SK-N-SH (cell line): ENCODE measurements around the gene C1QTNF3. TPM values are rescaled to one million over a fixed set of nuclear protein-coding genes. Genes with fewer than 3 reads are reported as not detected.

ENCODE experiments used
- CTCF ChIA-PET: fragments of 300-600, 350-600 bp; formaldehyde crosslinking; extraction: SDS; loops from one replicate; lab custom pipeline; 2021; lab: Yijun Ruan, JAX
- POLR2A ChIA-PET: fragments of 350-600 bp; sonication (Branson Sonifier 250); formaldehyde crosslinking; extraction: SDS; loops from one replicate; lab custom pipeline; 2020; ENCODE audit warnings: antibody characterized with exemption, inconsistent platforms; lab: Yijun Ruan, JAX
- DNase-seq: peaks from one replicate; pipeline ENCODE4 v3.0.0; 2012
- H2AFZ ChIP-seq: fragments of 200-600 bp; sonication (generic); 2 replicates; pipeline ENCODE4 v1.8.1; 2016; ENCODE audit warnings: antibody characterized with exemption, mild to moderate bottlenecking, low read depth
- H3F3A ChIP-seq: fragments of 200-600 bp; sonication (generic); replicated peaks from 2 replicates; pipeline ENCODE3; 2016; ENCODE audit warnings: antibody characterized with exemption, mild to moderate bottlenecking; ENCODE audit not compliant: insufficient read depth
- H3K27ac ChIP-seq, 2 experiments: fragments of 200-500 bp in 1 of 2; fragments of 200-600 bp in 1 of 2; sonication (Bioruptor generic) in 1 of 2; sonication (generic), shearing (Covaris generic) in 1 of 2; 2 replicates each; pipeline versions ENCODE4 v1.5.1 to v1.6.1; 2014 to 2016; ENCODE audit warnings: low read depth in 2 of 2, inconsistent platforms in 1 of 2, low read length in 1 of 2, mild to moderate bottlenecking in 1 of 2, mixed read lengths in 1 of 2
- H3K27me3 ChIP-seq: fragments of 200-600 bp; sonication (generic), shearing (Covaris generic); 2 replicates; pipeline ENCODE4 v1.6.1; 2016; ENCODE audit warnings: mixed run types; ENCODE audit not compliant: insufficient read depth
- H3K36me3 ChIP-seq, 2 experiments: fragments of 200-500 bp in 1 of 2; fragments of 200-600 bp in 1 of 2; sonication (Bioruptor generic) in 1 of 2; sonication (generic) in 1 of 2; replicated peaks in 1 of 2; 2 replicates each; pipeline versions ENCODE3 to v1.5.1; 2014 to 2016; ENCODE audit warnings: low read length in 1 of 2, mild to moderate bottlenecking in 1 of 2; ENCODE audit not compliant: insufficient read depth in 2 of 2, control insufficient read depth in 1 of 2
- H3K4me1 ChIP-seq, 2 experiments: fragments of 200-500 bp in 1 of 2; fragments of 200-600 bp in 1 of 2; sonication (Bioruptor generic) in 1 of 2; sonication (generic), shearing (Covaris generic) in 1 of 2; 2 replicates each; pipeline versions ENCODE4 v1.5.1 to v1.6.1; 2014 to 2016; ENCODE audit warnings: low read depth in 1 of 2, low read length in 1 of 2, mixed run types in 1 of 2; ENCODE audit not compliant: insufficient read depth in 2 of 2, control insufficient read depth in 1 of 2
- H3K4me2 ChIP-seq: fragments of 200-600 bp; sonication (generic), shearing (Covaris generic); 2 replicates; pipeline ENCODE4 v1.6.1; 2017; ENCODE audit warnings: mixed run types
- H3K4me3 ChIP-seq, 2 experiments: fragments of 200-500 bp in 1 of 2; fragments of 200-600 bp in 1 of 2; sonication (Bioruptor generic) in 1 of 2; sonication (generic), shearing (Covaris generic) in 1 of 2; 2 replicates each; pipeline versions ENCODE4 v1.5.1 to v1.8.1; 2014 to 2016; ENCODE audit warnings: low read depth in 2 of 2, inconsistent platforms in 1 of 2, low read length in 1 of 2, mild to moderate bottlenecking in 1 of 2, mixed read lengths in 1 of 2, moderate library complexity in 1 of 2
- H3K79me2 ChIP-seq: fragments of 200-600 bp; sonication (generic); 2 replicates; pipeline ENCODE4 v1.8.1; 2017; ENCODE audit warnings: mild to moderate bottlenecking; ENCODE audit not compliant: insufficient read depth
- H3K9ac ChIP-seq: fragments of 200-600 bp; sonication (generic); 2 replicates; pipeline ENCODE4 v1.6.1; 2017; ENCODE audit warnings: mixed run types
- H3K9me2 ChIP-seq: fragments of 200-600 bp; sonication (generic); 2 replicates; pipeline ENCODE4 v1.6.1; 2017; ENCODE audit warnings: mixed run types
- H3K9me3 ChIP-seq: fragments of 200-600 bp; sonication (generic); 2 replicates; pipeline ENCODE4 v1.6.1; 2017; ENCODE audit warnings: mixed run types, mild to moderate bottlenecking, moderate library complexity
- H4K20me1 ChIP-seq: fragments of 200-600 bp; sonication (generic); 2 replicates; pipeline ENCODE4 v1.6.1; 2017; ENCODE audit warnings: mild to moderate bottlenecking, mixed run types; ENCODE audit not compliant: insufficient read depth
- CTCF ChIP-seq: fragments of 200-600 bp; sonication (generic); IDR thresholded peaks from 2 replicates; pipeline ENCODE4 v1.6.1; 2017; ENCODE audit warnings: antibody characterized with exemption, mild to moderate bottlenecking, moderate library complexity
- ELF1 ChIP-seq: IDR thresholded peaks from 2 replicates; pipeline ENCODE4 v1.4.0; 2012
- EP300 ChIP-seq, 2 experiments: IDR thresholded peaks; 2 replicates each; pipeline versions ENCODE4 v1.4.0 to v1.6.1; 2012; ENCODE audit warnings: borderline replicate concordance in 1 of 2, low read depth in 1 of 2, low read length in 1 of 2
- FOSL2 ChIP-seq: IDR thresholded peaks from 2 replicates; pipeline ENCODE4 v1.4.0; 2012; ENCODE audit warnings: low read depth, mild to moderate bottlenecking, moderate library complexity, borderline replicate concordance
- FOXM1 ChIP-seq: IDR thresholded peaks from 2 replicates; pipeline ENCODE4 v1.4.0; 2012; ENCODE audit warnings: low read depth, mild to moderate bottlenecking
- GABPA ChIP-seq: IDR thresholded peaks from 2 replicates; pipeline ENCODE4 v1.4.0; 2012; ENCODE audit warnings: low read depth, mild to moderate bottlenecking
- GATA2 ChIP-seq: sonication (generic); formaldehyde crosslinking; IDR thresholded peaks from 2 replicates; pipeline ENCODE4 v1.5.0; 2020; ENCODE audit warnings: mild to moderate bottlenecking, missing genetic modification reagents
- IRF3 ChIP-seq: fragments of 150-350 bp; IDR thresholded peaks from 2 replicates; pipeline ENCODE4 v1.6.1; 2016; ENCODE audit warnings: mild to moderate bottlenecking, low read depth, low read length
- JUND ChIP-seq: IDR thresholded peaks from 2 replicates; pipeline ENCODE4 v1.4.0; 2012
- MXI1 ChIP-seq: IDR thresholded peaks from 2 replicates; pipeline ENCODE4 v1.6.1; 2012; ENCODE audit warnings: mild to moderate bottlenecking, low read depth, low read length, improper control_type of control experiment
- RAD21 ChIP-seq: IDR thresholded peaks from 2 replicates; pipeline ENCODE4 v1.6.1; 2012; ENCODE audit warnings: mild to moderate bottlenecking, low read length
- RCOR1 ChIP-seq: fragments of 150-350 bp; IDR thresholded peaks from 2 replicates; pipeline ENCODE4 v1.6.1; 2017; ENCODE audit warnings: antibody characterized with exemption, low read length
- REST ChIP-seq: IDR thresholded peaks from 2 replicates; pipeline ENCODE4 v1.6.1; 2012; ENCODE audit warnings: mild to moderate bottlenecking, low read depth, low read length, moderate library complexity
- RXRA ChIP-seq: IDR thresholded peaks from 2 replicates; pipeline ENCODE4 v1.4.0; 2012; ENCODE audit warnings: low read depth, mild to moderate bottlenecking, borderline replicate concordance
- SIN3A ChIP-seq: IDR thresholded peaks from 2 replicates; pipeline ENCODE4 v1.6.1; 2012; ENCODE audit warnings: low read depth, mild to moderate bottlenecking, low read length, moderate library complexity, borderline replicate concordance
- SMC3 ChIP-seq: IDR thresholded peaks from 2 replicates; pipeline ENCODE4 v1.6.1; 2012; ENCODE audit warnings: low read depth, low read length, improper control_type of control experiment
- TAF1 ChIP-seq: IDR thresholded peaks from 2 replicates; pipeline ENCODE4 v1.6.1; 2012; ENCODE audit warnings: low read depth, mild to moderate bottlenecking, low read length, moderate library complexity, borderline replicate concordance
- WGBS: methylation state at CpG from one replicate; pipeline ENCODE4 v1.1.6; 2017; ENCODE audit warnings: low lambda C conversion rate; 5-methylcytosine and 5-hydroxymethylcytosine counted together
- polyA plus RNA-seq, 3 experiments: library from polyadenylated mRNA; depleted of rRNA; stranded (reverse); fragments of >200 nt; gene quantifications; 2 replicates each; pipeline ENCODE4 v1.2.3, GENCODE V29; 2012

Gene C1QTNF3
- polyA plus RNA-seq, 1 of the 3 experiments (the other 2 are of a cell fraction) = 1.5 TPM

- TF ChIP-seq JUND (no peak), FOSL2 (no peak)
These were observed 14.6 kb upstream of the C1QTNF3 start (continued) for GRCh38 chr5:34057569-34057968.

- H3K36me3 ChIP-seq = peaks cover 0 to 4% of the 10 kb centered on the region in 2 experiments
- WGBS = 95% methylated on average over 3 of the region's 3 CpGs
- CTCF ChIA-PET = no interaction called here
- no peak overlapping the region for H2AFZ ChIP-seq
- H3K4me3 ChIP-seq = no peak overlapping the region
- H3K27me3 ChIP-seq = no peaks in the 10 kb centered on the region
- POLR2A ChIA-PET = no interaction called here
- DNase-seq = no peak
- H3K27ac ChIP-seq = no peak overlapping the region
- no peaks in the 10 kb centered on the region for H3K79me2 ChIP-seq
- no peak overlapping the region for H3K4me2 ChIP-seq
- H3K9me2 ChIP-seq = no peaks in the 10 kb centered on the region
- H3K9me3 ChIP-seq = no peaks in the 10 kb centered on the region
- peaks cover 0 to 16% of the 10 kb centered on the region in 2 experiments; a peak in 3 of 4 replicates for H3K4me1 ChIP-seq
- no peaks in the 10 kb centered on the region for H4K20me1 ChIP-seq
- H3K9ac ChIP-seq = no peak overlapping the region
- peaks cover 13% of the 10 kb centered on the region for H3F3A ChIP-seq
- TF ChIP-seq FOSL2 (no peak), SMC3 (no peak), FOXM1 (no peak), CTCF (no peak), REST (no peak), SIN3A (no peak), GATA2 (no peak), ELF1 (no peak), TAF1 (no peak)
These were observed 14.1 kb upstream of the C1QTNF3 start for GRCh38 chr5:34057118-34057517.

- CTCF ChIA-PET = no interaction called here
- 64% methylated on average over 3 of the region's 3 CpGs for WGBS
These were observed 12.7 kb upstream of the C1QTNF3 start for GRCh38 chr5:34055667-34056066.

More at GRCh38 chr5:34055667-34056066, 12.7 kb upstream of the C1QTNF3 start:
- TF ChIP-seq GABPA (no peak), EP300 (IDR thresholded peaks at IDR 0.05; ENCODE audit: borderline replicate concordance in 1 of 2, low read depth in 1 of 2, low read length in 1 of 2) (peak in 1 of 2 experiments; percentile 17; a peak in 1 of 4 replicates), RCOR1 (peak; percentile 7; the same call in 1 of the 2 replicates), RXRA (no peak), SIN3A (no peak), MXI1 (0 out of 2 replicates have a peak, but pooled peaks have one; percentile 10), FOSL2 (no peak), RAD21 (no peak), IRF3 (no peak)
- H3K79me2 ChIP-seq = no peaks in the 10 kb centered on the region
- H3K27me3 ChIP-seq = no peaks in the 10 kb centered on the region
- no peak overlapping the region for H3K4me3 ChIP-seq
- H3F3A ChIP-seq = peaks cover 14% of the 10 kb centered on the region
- no peaks in the 10 kb centered on the region for H4K20me1 ChIP-seq
- peaks cover 0 to 9% of the 10 kb centered on the region in 2 experiments for H3K36me3 ChIP-seq
- H3K4me2 ChIP-seq = no peak overlapping the region
- H3K9ac ChIP-seq = no peak overlapping the region
- peak; percentile 19 for DNase-seq
- H3K4me1 ChIP-seq = peaks cover 0 to 16% of the 10 kb centered on the region in 2 experiments; a peak in 3 of 4 replicates
- peak overlapping the region in 1 of 2 experiments; percentile 50; a peak in 2 of 4 replicates for H3K27ac ChIP-seq
- POLR2A ChIA-PET = no interaction called here
- no peaks in the 10 kb centered on the region for H3K9me3 ChIP-seq
- H3K9me2 ChIP-seq = no peaks in the 10 kb centered on the region
- no peak overlapping the region for H2AFZ ChIP-seq
